ENCODE measurements around the gene RPS6KA3. TPM values are rescaled to one million over a fixed set of nuclear protein-coding genes. Genes with fewer than 3 reads are reported as not detected.

The RPS6KA3 gene
- total RNA-seq, 1 experiment from 2014 or later = 9.2 TPM

DNA sequence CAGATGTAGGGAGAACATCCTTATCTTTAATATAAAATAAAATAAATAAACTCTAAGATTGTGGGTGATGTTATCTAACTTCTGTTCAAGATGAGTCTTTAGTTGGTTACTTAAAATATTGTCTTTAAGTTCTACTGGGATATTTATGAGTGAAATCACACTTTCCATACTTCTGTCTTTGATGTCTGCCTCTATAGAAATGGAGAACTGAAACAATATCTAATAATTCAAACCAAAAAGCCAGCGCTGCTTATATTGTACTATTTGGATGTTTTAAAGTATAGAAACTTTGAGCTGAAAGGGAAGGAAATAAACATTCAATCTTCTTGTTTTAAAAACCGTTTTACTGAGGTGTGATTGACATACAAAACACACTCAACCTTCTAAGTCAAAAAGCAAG, 44.8 kb upstream of the RPS6KA3 start:
- Histone ChIP-seq H3K79me2 (ENCODE audit: insufficient read depth, low read length) (no peaks in the 10 kb centered on the region), H3K27ac (ENCODE audit: insufficient read length, low read depth, low read length) (no peak overlapping the region), H3K18ac (ENCODE audit: insufficient read length, low read depth, low read length) (no peak overlapping the region), H3K4me1 (ENCODE audit: insufficient read depth, low read length) (no peaks in the 10 kb centered on the region), H2BK120ac (ENCODE audit: low read depth, low read length, poor library complexity, severe bottlenecking) (no peak overlapping the region), H4K20me1 (ENCODE audit: control insufficient read depth, insufficient read depth, insufficient read length) (no peaks in the 10 kb centered on the region), H3K14ac (ENCODE audit: insufficient read depth, low read length) (no peak overlapping the region), H3K4ac (ENCODE audit: low read depth, low read length) (no peak overlapping the region), H3T11ph (ENCODE audit: low read length) (no peak overlapping the region), H4K91ac (ENCODE audit: insufficient read length, low read depth, low read length) (no peak overlapping the region), H2BK15ac (ENCODE audit: low read depth, low read length) (no peak overlapping the region), H3K23ac (ENCODE audit: insufficient read length, low read depth, low read length) (no peak overlapping the region), H2BK20ac (ENCODE audit: low read depth, low read length, poor library complexity, severe bottlenecking) (no peak overlapping the region), H4K8ac (replicated peaks; ENCODE audit: insufficient read length, low read depth, low read length) (no peak overlapping the region), H3K56ac (ENCODE audit: insufficient read length, low read depth, low read length) (no peak overlapping the region), H3K79me1 (ENCODE audit: insufficient read depth, low read depth, low read length, poor library complexity, severe bottlenecking) (no peaks in the 10 kb centered on the region), H2BK5ac (ENCODE audit: insufficient read length, low read length) (no peak overlapping the region), H2AK5ac (ENCODE audit: insufficient read length, low read length) (no peak overlapping the region), H2AFZ (ENCODE audit: low read length) (no peak overlapping the region), H4K5ac (ENCODE audit: insufficient read length, low read depth, low read length) (no peak overlapping the region), H2BK12ac (ENCODE audit: insufficient read length, low read depth, low read length) (no peak overlapping the region), H3K4me2 (ENCODE audit: insufficient read depth, insufficient read length, low read length) (no peak overlapping the region), H3K27me3 (ENCODE audit: insufficient read depth, low read length) (no peaks in the 10 kb centered on the region), H3K9ac (ENCODE audit: extremely low read depth, insufficient read length, low read length) (no peak overlapping the region), H3K23me2 (ENCODE audit: insufficient read length, low read depth, low read length, poor library complexity, severe bottlenecking) (no peaks in the 10 kb centered on the region), H3K9me3 (ENCODE audit: control insufficient read depth, low read depth, low read length) (peaks cover 23% of the 10 kb centered on the region)
- H3K4me1 Mint-ChIP-seq = 0 out of 4 replicates have a peak, but pooled peaks cover 0 to 5% of the 10 kb centered on the region in 2 experiments
- peaks cover 63 to 79% of the 10 kb centered on the region in 2 experiments for H3K9me3 Mint-ChIP-seq
- no peak for DNase-seq
- WGBS (ENCODE audit: extremely low coverage, insufficient read length, low lambda C conversion rate) = no CpG with 5 or more reads among the region's 2 CpGs
- TF ChIP-seq, protein P1, sequence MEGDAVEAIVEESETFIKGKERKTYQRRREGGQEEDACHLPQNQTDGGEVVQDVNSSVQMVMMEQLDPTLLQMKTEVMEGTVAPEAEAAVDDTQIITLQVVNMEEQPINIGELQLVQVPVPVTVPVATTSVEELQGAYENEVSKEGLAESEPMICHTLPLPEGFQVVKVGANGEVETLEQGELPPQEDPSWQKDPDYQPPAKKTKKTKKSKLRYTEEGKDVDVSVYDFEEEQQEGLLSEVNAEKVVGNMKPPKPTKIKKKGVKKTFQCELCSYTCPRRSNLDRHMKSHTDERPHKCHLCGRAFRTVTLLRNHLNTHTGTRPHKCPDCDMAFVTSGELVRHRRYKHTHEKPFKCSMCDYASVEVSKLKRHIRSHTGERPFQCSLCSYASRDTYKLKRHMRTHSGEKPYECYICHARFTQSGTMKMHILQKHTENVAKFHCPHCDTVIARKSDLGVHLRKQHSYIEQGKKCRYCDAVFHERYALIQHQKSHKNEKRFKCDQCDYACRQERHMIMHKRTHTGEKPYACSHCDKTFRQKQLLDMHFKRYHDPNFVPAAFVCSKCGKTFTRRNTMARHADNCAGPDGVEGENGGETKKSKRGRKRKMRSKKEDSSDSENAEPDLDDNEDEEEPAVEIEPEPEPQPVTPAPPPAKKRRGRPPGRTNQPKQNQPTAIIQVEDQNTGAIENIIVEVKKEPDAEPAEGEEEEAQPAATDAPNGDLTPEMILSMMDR (conservative IDR thresholded peaks at IDR 0.05) = no peak
- H3K27me3 Mint-ChIP-seq (ENCODE audit: low read depth) = peaks cover 8% of the 10 kb centered on the region
- no peak overlapping the region for H3K27ac Mint-ChIP-seq
- H3K36me3 Mint-ChIP-seq (ENCODE audit: insufficient read depth in 1 of 3, low read depth in 3 of 3) = peaks cover 0 to 2% (median 0%) of the 10 kb centered on the region in 3 experiments; a peak in 1 of 7 replicates
- H3K4me3 Mint-ChIP-seq = no peak overlapping the region
